ENCODE measurements around the gene PIGV. TPM values are rescaled to one million over a fixed set of nuclear protein-coding genes. Genes with fewer than 3 reads are reported as not detected.

The PIGV gene
- total and polyA plus RNA-seq, 12 donors = 6.7 to 43.1 (median 28.4) TPM

- Histone ChIP-seq H3K9me3 (replicated peaks in 1 of 3) (no peaks in the 10 kb centered on the region), H3K4me3 (no peak overlapping the region), H3K27me3 (no peaks in the 10 kb centered on the region), H3K4me1 (replicated peaks in 1 of 2) (peaks cover 16 to 32% of the 10 kb centered on the region in 2 donors), H3K36me3 (replicated peaks in 1 of 2) (no peaks in the 10 kb centered on the region), H3K27ac (no peak overlapping the region)
- DNase-seq = no peak
- 91 to 96% (median 93%) methylated on average over 3 of the region's 3 CpGs for WGBS, 4 donors
- no peak for TF ChIP-seq POLR2A (IDR thresholded peaks at IDR 0.05)
- no peak for TF ChIP-seq CTCF (IDR thresholded peaks at IDR 0.05)
- intact Hi-C loops (cut with DNase I) = no loop called here
Observed at GRCh38 chr1:26824731-26825130, 37.0 kb downstream of the PIGV start.

GRCh38 chr1:26826261-26827105, 38.7 kb downstream of the PIGV start, which contains the start of gene ZDHHC18:
Gene ZDHHC18 (plus strand): TSS chr1:26826688. CDS start chr1:26826805, 117 bp downstream.
- intact Hi-C loops (cut with DNase I) = no loop called here
- DNase-seq = peak; percentile 50 to 76 (median 69)
- Histone ChIP-seq H3K27ac (peak within 1 kb of the TSS in 4 of 5 donors; percentile 46 to 90 (median 48)), H3K4me1 (replicated peaks in 1 of 2) (peaks cover 16 to 39% of the 10 kb centered on the region in 2 donors), H3K4me3 (peak within 1 kb of the TSS; percentile 50 to 89 (median 56)), H3K36me3 (replicated peaks in 1 of 2) (no peaks in the 10 kb centered on the region), H3K27me3 (no peaks in the 10 kb centered on the region), H3K9me3 (replicated peaks in 1 of 3) (no peaks in the 10 kb centered on the region)
- TF ChIP-seq POLR2A (IDR thresholded peaks at IDR 0.05) = peak in 1 of 2 donors; percentile 50
- peak in 5 of 6 experiments; percentile 36 to 75 (median 49) for TF ChIP-seq CTCF (IDR thresholded peaks at IDR 0.05)
- 0 to 2% (median 0%) methylated on average over 10 to 101 of the region's 107 CpGs for WGBS, 4 donors

DNA sequence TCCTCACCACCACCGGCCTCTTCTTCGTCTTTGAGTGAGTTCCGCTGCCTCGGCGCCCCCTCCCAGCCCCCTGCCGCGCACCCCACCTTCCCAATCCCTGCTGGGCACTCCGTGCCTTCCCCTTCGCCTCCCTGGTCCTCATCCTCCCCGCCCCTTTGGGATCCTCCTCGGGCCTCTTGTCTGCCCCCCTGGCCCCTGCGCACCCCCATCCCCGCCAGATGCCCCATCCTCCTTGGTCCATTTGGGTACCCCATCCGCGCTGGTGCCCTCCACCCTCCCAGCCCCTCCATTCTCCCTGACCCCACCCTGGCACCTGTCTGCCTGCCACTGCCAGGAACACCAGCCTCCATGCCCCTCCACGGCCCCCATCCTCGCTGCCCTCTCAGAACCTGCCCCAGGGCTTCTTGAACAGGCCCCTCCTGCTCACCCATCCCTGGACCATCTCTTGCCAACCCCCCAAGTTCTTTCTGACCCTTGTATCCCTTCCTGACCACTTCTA, 39.4 kb downstream of the PIGV start:
- H3K4me1 ChIP-seq (replicated peaks in 1 of 2) = peaks cover 16 to 39% of the 10 kb centered on the region in 2 donors
- no peaks in the 10 kb centered on the region for H3K36me3 ChIP-seq (replicated peaks in 1 of 2)
- peak overlapping the region in 2 of 4 donors; percentile 50 to 89 for H3K4me3 ChIP-seq
- intact Hi-C loops (cut with DNase I) = no loop called here
- 9 to 13% (median 10%) methylated on average over 9 to 17 of the region's 17 CpGs for WGBS, 4 donors
- H3K27me3 ChIP-seq = no peaks in the 10 kb centered on the region
- H3K27ac ChIP-seq = peak overlapping the region in 2 of 5 donors; percentile 49 to 90
- no peak for DNase-seq
- TF ChIP-seq POLR2A (IDR thresholded peaks at IDR 0.05) = no peak
- TF ChIP-seq CTCF (IDR thresholded peaks at IDR 0.05) = no peak
- H3K9me3 ChIP-seq (replicated peaks in 1 of 3) = no peaks in the 10 kb centered on the region

DNA sequence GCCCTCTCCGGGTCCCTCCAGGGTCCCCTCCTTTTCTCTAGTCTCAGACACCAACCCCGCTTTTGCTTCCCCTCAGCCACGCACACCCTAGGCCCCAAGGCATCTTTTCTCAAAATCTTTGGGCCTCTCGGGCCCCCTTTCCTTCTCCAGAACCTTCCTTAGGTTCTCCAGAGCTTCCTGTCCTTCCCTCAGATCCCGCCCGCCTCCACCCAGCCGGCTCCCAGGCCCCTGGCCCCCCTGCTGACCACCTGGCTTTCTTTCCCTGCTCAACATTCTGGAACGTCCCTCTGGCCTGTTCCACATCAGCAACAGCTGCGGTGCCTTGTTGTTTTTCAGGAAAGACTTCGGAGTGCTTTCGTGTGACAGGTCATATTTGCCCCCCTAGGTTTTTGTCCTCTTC, 39.9 kb downstream of the PIGV start:
- DNase-seq = no peak
- 56 to 69% (median 60%) methylated on average over 11 of the region's 11 CpGs for WGBS, 4 donors
- TF ChIP-seq CTCF (IDR thresholded peaks at IDR 0.05) (no peak), POLR2A (IDR thresholded peaks at IDR 0.05) (no peak)
- Histone ChIP-seq H3K36me3 (replicated peaks in 1 of 2) (no peaks in the 10 kb centered on the region), H3K27me3 (no peaks in the 10 kb centered on the region), H3K4me3 (peak overlapping the region in 1 of 4 donors; percentile 89), H3K4me1 (replicated peaks in 1 of 2) (peaks cover 16 to 39% of the 10 kb centered on the region in 2 donors), H3K9me3 (replicated peaks in 1 of 3) (no peaks in the 10 kb centered on the region), H3K27ac (peak overlapping the region in 1 of 5 donors; percentile 49)
- intact Hi-C loops (cut with DNase I) = no loop called here

All from adrenal gland (tissue), 12 donors.